ENCODE data around the gene MYMK. TPM values are rescaled to one million over a fixed set of nuclear protein-coding genes. Genes with fewer than 3 reads are reported as not detected.

The MYMK gene
- total and polyA plus RNA-seq, 2 experiments from 2014 or later: 1.3 TPM; not detected in 1

DNA sequence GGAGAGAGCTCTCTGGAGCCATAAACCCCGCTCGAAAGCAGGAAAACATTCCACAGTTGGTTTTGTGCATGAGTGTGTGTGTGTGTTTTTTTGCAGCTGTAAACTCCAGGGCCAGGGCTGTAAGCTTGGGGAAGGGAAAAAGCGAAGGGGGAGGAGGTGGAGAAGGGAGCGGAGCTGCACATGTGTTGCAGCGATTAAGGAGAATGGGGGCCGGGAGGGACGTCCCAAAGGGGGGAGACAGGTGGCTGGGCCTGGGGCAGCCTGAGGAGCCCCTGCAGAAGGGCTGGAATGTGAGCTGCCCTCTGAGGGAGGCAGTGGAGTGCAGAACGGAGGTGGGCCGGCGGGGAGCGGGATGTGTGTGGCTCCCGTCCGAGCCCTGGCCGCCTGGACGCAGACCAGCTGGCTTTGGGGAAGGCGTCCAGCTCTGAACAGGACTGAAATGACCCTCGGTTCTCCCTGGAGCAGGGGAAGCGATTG is 2.7 kb upstream of the MYMK start:
- Histone ChIP-seq H3K4me3 (no peak overlapping the region), H3K27ac (peak overlapping the region; percentile 72), H3K79me2 (no peaks in the 10 kb centered on the region), H3K4me1 (ENCODE audit: insufficient read depth) (peaks cover 34% of the 10 kb centered on the region), H3K27me3 (no peaks in the 10 kb centered on the region), H3K36me3 (replicated peaks; ENCODE audit: insufficient read depth, low read depth) (no peaks in the 10 kb centered on the region), H2AFZ (no peak overlapping the region), H4K20me1 (ENCODE audit: insufficient read depth, poor library complexity, severe bottlenecking) (no peaks in the 10 kb centered on the region), H3K9me2 (replicated peaks; ENCODE audit: insufficient read depth) (no peaks in the 10 kb centered on the region), H3K9me3 (ENCODE audit: low read depth) (no peaks in the 10 kb centered on the region), H3K4me2 (peak overlapping the region; percentile 64)
- DNase-seq (ENCODE audit: low spot score): peak; percentile 54
- TF ChIP-seq EZH2 (IDR thresholded peaks at IDR 0.05; ENCODE audit: borderline replicate concordance): no peak
- no peak for TF ChIP-seq EZH2phosphoT487 (IDR thresholded peaks at IDR 0.05; ENCODE audit: low read depth, severe bottlenecking, unreplicated experiment)
- TF ChIP-seq, protein P1, sequence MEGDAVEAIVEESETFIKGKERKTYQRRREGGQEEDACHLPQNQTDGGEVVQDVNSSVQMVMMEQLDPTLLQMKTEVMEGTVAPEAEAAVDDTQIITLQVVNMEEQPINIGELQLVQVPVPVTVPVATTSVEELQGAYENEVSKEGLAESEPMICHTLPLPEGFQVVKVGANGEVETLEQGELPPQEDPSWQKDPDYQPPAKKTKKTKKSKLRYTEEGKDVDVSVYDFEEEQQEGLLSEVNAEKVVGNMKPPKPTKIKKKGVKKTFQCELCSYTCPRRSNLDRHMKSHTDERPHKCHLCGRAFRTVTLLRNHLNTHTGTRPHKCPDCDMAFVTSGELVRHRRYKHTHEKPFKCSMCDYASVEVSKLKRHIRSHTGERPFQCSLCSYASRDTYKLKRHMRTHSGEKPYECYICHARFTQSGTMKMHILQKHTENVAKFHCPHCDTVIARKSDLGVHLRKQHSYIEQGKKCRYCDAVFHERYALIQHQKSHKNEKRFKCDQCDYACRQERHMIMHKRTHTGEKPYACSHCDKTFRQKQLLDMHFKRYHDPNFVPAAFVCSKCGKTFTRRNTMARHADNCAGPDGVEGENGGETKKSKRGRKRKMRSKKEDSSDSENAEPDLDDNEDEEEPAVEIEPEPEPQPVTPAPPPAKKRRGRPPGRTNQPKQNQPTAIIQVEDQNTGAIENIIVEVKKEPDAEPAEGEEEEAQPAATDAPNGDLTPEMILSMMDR (IDR thresholded peaks at IDR 0.05; ENCODE audit: poor library complexity): no peak
- 41% methylated on average over 12 of the region's 18 CpGs for WGBS (ENCODE audit: low lambda C conversion rate, missing lambda C conversion rate)

GRCh38 chr9:133526721-133527321 is 2.1 kb upstream of the MYMK start:
- peak overlapping the region; percentile 72 for H3K27ac ChIP-seq
- H3K9me2 ChIP-seq (replicated peaks; ENCODE audit: insufficient read depth): no peaks in the 10 kb centered on the region
- no peaks in the 10 kb centered on the region for H3K9me3 ChIP-seq (ENCODE audit: low read depth)
- no peaks in the 10 kb centered on the region for H3K27me3 ChIP-seq
- H3K4me2 ChIP-seq: peak overlapping the region; percentile 64
- 41% methylated on average over 17 of the region's 21 CpGs for WGBS (ENCODE audit: low lambda C conversion rate, missing lambda C conversion rate)
- H3K4me3 ChIP-seq: no peak overlapping the region
- no peaks in the 10 kb centered on the region for H3K36me3 ChIP-seq (replicated peaks; ENCODE audit: insufficient read depth, low read depth)
- no peaks in the 10 kb centered on the region for H3K79me2 ChIP-seq
- no peak for DNase-seq (ENCODE audit: low spot score)
- H2AFZ ChIP-seq: no peak overlapping the region
- peaks cover 34% of the 10 kb centered on the region for H3K4me1 ChIP-seq (ENCODE audit: insufficient read depth)
- H4K20me1 ChIP-seq (ENCODE audit: insufficient read depth, poor library complexity, severe bottlenecking): no peaks in the 10 kb centered on the region
- TF ChIP-seq EZH2phosphoT487 (IDR thresholded peaks at IDR 0.05; ENCODE audit: low read depth, severe bottlenecking, unreplicated experiment) (no peak), EZH2 (IDR thresholded peaks at IDR 0.05; ENCODE audit: borderline replicate concordance) (no peak)
- TF ChIP-seq, protein P1 (IDR thresholded peaks at IDR 0.05; ENCODE audit: poor library complexity): no peak

DNA sequence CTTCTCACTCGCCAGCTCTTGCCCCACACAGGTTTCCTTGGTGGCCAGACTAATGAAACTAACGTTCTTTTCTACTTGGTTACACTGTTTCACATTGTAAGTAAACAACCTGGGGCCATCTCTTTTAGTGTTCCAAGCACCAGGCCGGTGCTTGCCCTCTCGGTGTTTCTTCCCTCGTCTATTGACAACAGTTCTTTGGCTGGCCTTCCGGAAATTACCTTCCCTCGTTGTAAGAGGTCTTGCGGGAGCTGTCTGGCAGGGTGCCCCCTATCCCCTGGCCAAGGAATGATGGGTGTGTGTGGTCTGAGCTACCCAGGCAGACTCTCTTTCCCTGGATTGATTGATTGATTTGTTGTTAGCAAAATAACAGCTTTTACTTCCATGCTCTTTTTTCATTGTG is 918 bp upstream of the MYMK start:
- Histone ChIP-seq H3K9me2 (replicated peaks; ENCODE audit: insufficient read depth) (no peaks in the 10 kb centered on the region), H3K9me3 (ENCODE audit: low read depth) (no peaks in the 10 kb centered on the region), H3K4me3 (no peak overlapping the region), H3K27me3 (no peaks in the 10 kb centered on the region), H3K4me1 (ENCODE audit: insufficient read depth) (peaks cover 34% of the 10 kb centered on the region), H3K79me2 (no peaks in the 10 kb centered on the region), H3K4me2 (no peak overlapping the region), H3K36me3 (replicated peaks; ENCODE audit: insufficient read depth, low read depth) (no peaks in the 10 kb centered on the region), H3K27ac (no peak overlapping the region), H2AFZ (no peak overlapping the region), H4K20me1 (ENCODE audit: insufficient read depth, poor library complexity, severe bottlenecking) (no peaks in the 10 kb centered on the region)
- TF ChIP-seq EZH2phosphoT487 (IDR thresholded peaks at IDR 0.05; ENCODE audit: low read depth, severe bottlenecking, unreplicated experiment): no peak
- 68% methylated on average over 8 of the region's 8 CpGs for WGBS (ENCODE audit: low lambda C conversion rate, missing lambda C conversion rate)
- no peak for DNase-seq (ENCODE audit: low spot score)

GRCh38 chr9:133524146-133524545 is 613 bp downstream of the MYMK start:
- Histone ChIP-seq H3K36me3 (replicated peaks; ENCODE audit: insufficient read depth, low read depth) (no peaks in the 10 kb centered on the region), H3K4me3 (no peak overlapping the region), H3K4me2 (no peak overlapping the region), H4K20me1 (ENCODE audit: insufficient read depth, poor library complexity, severe bottlenecking) (no peaks in the 10 kb centered on the region), H3K9me2 (replicated peaks; ENCODE audit: insufficient read depth) (no peaks in the 10 kb centered on the region), H3K4me1 (ENCODE audit: insufficient read depth) (peaks cover 34% of the 10 kb centered on the region), H3K9me3 (ENCODE audit: low read depth) (no peaks in the 10 kb centered on the region), H2AFZ (no peak overlapping the region), H3K27me3 (no peaks in the 10 kb centered on the region), H3K79me2 (no peaks in the 10 kb centered on the region), H3K27ac (no peak overlapping the region)
- TF ChIP-seq EZH2 (IDR thresholded peaks at IDR 0.05; ENCODE audit: borderline replicate concordance) (no peak), EZH2phosphoT487 (IDR thresholded peaks at IDR 0.05; ENCODE audit: low read depth, severe bottlenecking, unreplicated experiment) (no peak)
- TF ChIP-seq, protein P1 (IDR thresholded peaks at IDR 0.05; ENCODE audit: poor library complexity): no peak
- DNase-seq (ENCODE audit: low spot score): no peak
- 94% methylated on average over 5 of the region's 5 CpGs for WGBS (ENCODE audit: low lambda C conversion rate, missing lambda C conversion rate)

Data from hepatocyte (in vitro differentiated cells).